ENCODE results near the gene PSTPIP2.

PSTPIP2 gene

DNA sequence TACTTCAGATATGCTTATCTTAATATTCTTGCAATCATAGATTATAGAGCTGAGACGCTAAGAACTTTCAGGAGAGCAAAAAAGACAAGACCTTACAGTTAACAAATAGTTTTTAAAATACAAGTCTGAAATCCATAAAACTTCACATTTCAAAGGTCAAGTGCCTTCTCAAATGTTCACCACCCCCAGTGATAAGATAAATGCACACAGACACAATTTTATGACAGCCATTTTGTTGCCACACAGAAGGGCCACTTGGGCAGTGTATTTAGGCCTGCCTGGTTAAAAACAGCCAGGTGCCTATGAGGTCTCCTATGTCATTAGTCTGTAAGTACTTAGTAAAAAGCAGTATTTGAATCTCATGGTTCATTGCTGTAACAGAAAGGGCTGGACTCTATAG lies 8.1 kb upstream of the PSTPIP2 start:
- H3K27me3 Mint-ChIP-seq, result no peaks in the 10 kb centered on the region
- H3K4me3 Mint-ChIP-seq, result no peak overlapping the region
- no peak overlapping the region for H3K27ac Mint-ChIP-seq
- H3K4me1 Mint-ChIP-seq (ENCODE audit: low read depth), result no peaks in the 10 kb centered on the region
- no peaks in the 10 kb centered on the region for H3K9me3 Mint-ChIP-seq
- intact Hi-C loops (cut with micrococcal nuclease), result no loop called here
- peaks cover 84% of the 10 kb centered on the region for H3K36me3 Mint-ChIP-seq (ENCODE audit: low read depth)

- H3K4me3 Mint-ChIP-seq, result no peak overlapping the region
- no peaks in the 10 kb centered on the region for H3K4me1 Mint-ChIP-seq (ENCODE audit: low read depth)
- H3K36me3 Mint-ChIP-seq (ENCODE audit: low read depth), result peaks cover 78% of the 10 kb centered on the region
- intact Hi-C loops (cut with micrococcal nuclease), result loop anchor here (10.0 kb wide), 1 partner anchor 415 kb away; no protein-coding TSS in a partner anchor
- no peaks in the 10 kb centered on the region for H3K9me3 Mint-ChIP-seq
- no peak overlapping the region for H3K27ac Mint-ChIP-seq
- H3K27me3 Mint-ChIP-seq, result no peaks in the 10 kb centered on the region
Observed at GRCh38 chr18:46079336-46079735, 7.3 kb upstream of the PSTPIP2 start.

DNA sequence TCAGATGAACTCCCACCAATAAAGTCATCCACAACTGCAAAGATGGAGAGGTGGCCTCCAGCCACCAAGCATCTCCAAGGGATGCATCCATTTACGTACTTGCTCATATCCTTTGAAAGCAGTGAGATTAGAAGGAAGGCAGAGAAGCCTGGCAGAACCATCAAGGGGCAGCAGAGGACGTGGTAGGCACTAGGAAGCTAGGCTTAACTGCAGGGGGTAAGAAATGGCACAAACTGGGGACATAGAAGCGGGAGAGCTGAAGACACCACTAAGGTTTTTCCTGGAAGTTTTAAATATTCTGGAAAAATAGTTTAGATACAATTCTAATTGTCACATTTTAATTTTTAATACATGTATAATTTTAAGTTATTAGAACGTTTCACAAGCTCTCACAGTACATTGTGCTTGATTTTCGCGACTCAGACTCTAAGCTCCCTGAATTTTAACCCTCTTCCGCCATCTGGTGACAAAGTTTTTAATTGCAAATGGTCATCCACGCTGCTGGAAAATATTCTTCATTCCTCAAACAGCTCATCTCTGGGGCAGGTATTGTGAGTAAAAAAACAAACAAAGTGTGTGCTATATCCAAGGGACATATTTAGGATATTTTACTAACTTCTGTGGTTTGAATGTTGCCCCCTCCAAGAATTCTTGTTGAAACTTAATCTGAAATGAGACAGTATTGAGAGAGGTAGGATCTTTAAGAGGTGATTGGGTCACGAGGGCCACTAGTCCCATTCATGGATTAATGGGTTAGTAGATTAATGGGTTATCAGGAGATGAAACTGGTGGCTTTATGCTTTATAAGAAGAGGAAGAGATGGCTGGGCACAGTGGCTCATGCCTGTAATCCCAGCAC lies 1.6 kb upstream of the PSTPIP2 start:
- H3K27ac Mint-ChIP-seq, result peak overlapping the region; percentile 26
- intact Hi-C loops (cut with micrococcal nuclease), result loop anchor here (5.0 to 10.0 kb wide), 4 partner anchors 41 to 409 kb away; no protein-coding TSS in a partner anchor
- no peak overlapping the region for H3K4me3 Mint-ChIP-seq
- no peaks in the 10 kb centered on the region for H3K27me3 Mint-ChIP-seq
- H3K4me1 Mint-ChIP-seq (ENCODE audit: low read depth), result peaks cover 39% of the 10 kb centered on the region
- no peaks in the 10 kb centered on the region for H3K9me3 Mint-ChIP-seq
- H3K36me3 Mint-ChIP-seq (ENCODE audit: low read depth), result peaks cover 48% of the 10 kb centered on the region

- peaks cover 44% of the 10 kb centered on the region for H3K4me1 Mint-ChIP-seq (ENCODE audit: low read depth)
- H3K27me3 Mint-ChIP-seq, result no peaks in the 10 kb centered on the region
- peaks cover 40% of the 10 kb centered on the region for H3K36me3 Mint-ChIP-seq (ENCODE audit: low read depth)
- H3K4me3 Mint-ChIP-seq, result peak overlapping the region; percentile 88
- peak overlapping the region; percentile 85 for H3K27ac Mint-ChIP-seq
- intact Hi-C loops (cut with micrococcal nuclease), result loop anchor here (5.0 to 10.0 kb wide), 4 partner anchors 41 to 408 kb away; no protein-coding TSS in a partner anchor
- no peaks in the 10 kb centered on the region for H3K9me3 Mint-ChIP-seq
Observed at GRCh38 chr18:46072959-46073358, 899 bp upstream of the PSTPIP2 start.

- Mint-ChIP-seq H3K4me1 (ENCODE audit: low read depth) (peaks cover 44% of the 10 kb centered on the region), H3K27me3 (no peaks in the 10 kb centered on the region), H3K9me3 (no peaks in the 10 kb centered on the region), H3K4me3 (peak overlapping the region; percentile 88), H3K27ac (peak overlapping the region; percentile 85), H3K36me3 (ENCODE audit: low read depth) (peaks cover 37% of the 10 kb centered on the region)
- intact Hi-C loops (cut with micrococcal nuclease), result loop anchor here (5.0 to 10.0 kb wide), 4 partner anchors 40 to 408 kb away; no protein-coding TSS in a partner anchor
Observed at GRCh38 chr18:46072376-46072867, 362 bp upstream of the PSTPIP2 start.

DNA sequence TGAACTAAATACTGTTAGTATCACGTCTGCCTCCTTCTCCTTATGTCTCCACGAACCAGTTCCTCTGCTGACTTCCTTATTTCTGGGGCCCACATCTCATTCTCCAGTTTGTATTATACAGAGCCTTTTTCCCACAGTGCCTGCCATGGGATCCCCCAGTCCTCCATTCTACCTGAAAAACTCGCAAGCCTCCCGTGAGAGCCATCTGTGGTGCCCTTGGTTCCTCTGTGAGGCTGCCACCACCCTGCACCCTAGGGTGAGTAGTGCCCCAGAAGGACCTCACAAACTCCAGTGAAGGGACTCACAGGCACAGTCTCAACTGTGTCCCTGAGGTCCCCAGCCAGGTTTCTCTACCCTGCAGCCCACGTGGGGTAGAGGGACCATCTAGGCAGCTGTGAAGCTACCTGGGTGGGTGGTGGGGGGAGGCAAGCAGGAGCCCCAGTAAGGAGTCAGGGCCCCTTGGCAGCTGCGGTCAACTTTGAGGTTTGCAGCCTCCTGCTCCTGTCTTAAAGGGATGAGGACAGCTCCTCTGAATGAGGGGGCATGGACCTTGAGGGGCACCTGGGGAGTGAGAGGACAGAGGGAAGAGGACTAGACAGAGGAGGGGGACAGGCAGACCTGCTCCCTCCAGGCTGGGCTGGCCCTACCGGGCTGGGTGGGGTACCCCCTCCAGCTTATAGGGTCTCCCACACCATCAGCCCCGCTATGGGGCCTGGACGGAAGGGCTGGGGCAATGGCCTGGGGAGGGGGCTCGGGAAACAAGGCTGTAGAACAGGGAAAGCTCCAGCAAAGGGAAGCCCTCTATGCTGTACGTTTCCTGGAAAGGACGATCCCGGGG lies 1.0 kb downstream of the PSTPIP2 start:
- peak overlapping the region; percentile 85 for H3K27ac Mint-ChIP-seq
- peak overlapping the region; percentile 88 for H3K4me3 Mint-ChIP-seq
- H3K9me3 Mint-ChIP-seq, result no peaks in the 10 kb centered on the region
- H3K27me3 Mint-ChIP-seq, result no peaks in the 10 kb centered on the region
- peaks cover 43% of the 10 kb centered on the region for H3K36me3 Mint-ChIP-seq (ENCODE audit: low read depth)
- intact Hi-C loops (cut with micrococcal nuclease), result loop anchor here (5.0 to 10.0 kb wide), 4 partner anchors 39 to 406 kb away; no protein-coding TSS in a partner anchor
- H3K4me1 Mint-ChIP-seq (ENCODE audit: low read depth), result peaks cover 44% of the 10 kb centered on the region

DNA sequence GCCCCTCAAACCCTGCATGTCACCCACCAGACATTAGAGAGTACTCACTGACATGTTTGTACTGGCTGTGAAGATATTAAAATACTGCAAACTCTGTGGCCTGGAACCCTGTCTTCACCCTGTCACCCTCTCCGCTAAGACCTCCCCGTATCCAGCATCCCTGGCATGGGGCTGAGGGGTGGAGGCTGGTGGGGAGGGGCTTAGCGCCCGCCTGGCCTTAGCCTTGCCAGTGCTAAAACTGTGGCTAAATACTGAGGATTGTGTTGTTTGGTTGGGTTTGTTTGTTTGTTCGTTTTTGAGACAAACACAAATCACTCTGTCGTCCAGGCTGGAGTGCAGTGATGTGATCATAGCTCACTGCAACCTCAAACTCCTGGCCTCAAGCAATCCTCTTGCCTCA lies 1.8 kb downstream of the PSTPIP2 start:
- Mint-ChIP-seq H3K27me3 (no peaks in the 10 kb centered on the region), H3K4me1 (ENCODE audit: low read depth) (peaks cover 44% of the 10 kb centered on the region), H3K36me3 (ENCODE audit: low read depth) (peaks cover 35% of the 10 kb centered on the region), H3K9me3 (no peaks in the 10 kb centered on the region), H3K27ac (peak overlapping the region; percentile 85), H3K4me3 (peak overlapping the region; percentile 88)
- intact Hi-C loops (cut with micrococcal nuclease), result loop anchor here (5.0 to 10.0 kb wide), 4 partner anchors 38 to 405 kb away; no protein-coding TSS in a partner anchor

DNA sequence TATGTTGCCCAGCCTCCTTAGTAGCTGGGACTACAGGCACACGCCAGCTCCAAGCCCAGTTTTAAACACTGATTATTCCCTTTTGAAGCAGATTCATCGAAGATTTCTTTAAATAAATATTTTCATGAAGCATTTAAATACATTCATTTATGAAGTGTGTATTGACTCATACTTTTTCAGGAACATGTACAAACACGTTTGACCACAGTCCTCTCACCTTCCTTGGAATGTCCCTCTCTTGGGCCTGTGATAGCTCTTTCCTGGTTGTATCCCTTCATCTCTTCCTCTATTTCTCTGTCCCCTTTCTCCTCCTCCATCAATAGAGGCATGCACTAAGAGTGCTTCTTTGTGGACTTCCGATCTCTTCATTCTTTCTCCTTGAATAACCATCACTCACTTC lies 2.5 kb downstream of the PSTPIP2 start:
- no peaks in the 10 kb centered on the region for H3K9me3 Mint-ChIP-seq
- peak overlapping the region; percentile 88 for H3K4me3 Mint-ChIP-seq
- peaks cover 44% of the 10 kb centered on the region for H3K4me1 Mint-ChIP-seq (ENCODE audit: low read depth)
- H3K36me3 Mint-ChIP-seq (ENCODE audit: low read depth), result peaks cover 32% of the 10 kb centered on the region
- H3K27ac Mint-ChIP-seq, result peak overlapping the region; percentile 85
- H3K27me3 Mint-ChIP-seq, result no peaks in the 10 kb centered on the region
- intact Hi-C loops (cut with micrococcal nuclease), result no loop called here

GRCh38 chr18:46068763-46069162 lies 3.3 kb downstream of the PSTPIP2 start:
- Mint-ChIP-seq H3K27me3 (no peaks in the 10 kb centered on the region), H3K9me3 (no peaks in the 10 kb centered on the region), H3K4me1 (ENCODE audit: low read depth) (peaks cover 47% of the 10 kb centered on the region), H3K4me3 (peak overlapping the region; percentile 32), H3K36me3 (ENCODE audit: low read depth) (peaks cover 32% of the 10 kb centered on the region), H3K27ac (peak overlapping the region; percentile 52)
- intact Hi-C loops (cut with micrococcal nuclease), result no loop called here

- H3K36me3 Mint-ChIP-seq (ENCODE audit: low read depth), result peaks cover 38% of the 10 kb centered on the region
- intact Hi-C loops (cut with micrococcal nuclease), result no loop called here
- no peak overlapping the region for H3K4me3 Mint-ChIP-seq
- H3K9me3 Mint-ChIP-seq, result no peaks in the 10 kb centered on the region
- no peak overlapping the region for H3K27ac Mint-ChIP-seq
- H3K27me3 Mint-ChIP-seq, result no peaks in the 10 kb centered on the region
- H3K4me1 Mint-ChIP-seq (ENCODE audit: low read depth), result peaks cover 43% of the 10 kb centered on the region
Observed at GRCh38 chr18:46067438-46068007, 4.5 kb downstream of the PSTPIP2 start.

DNA sequence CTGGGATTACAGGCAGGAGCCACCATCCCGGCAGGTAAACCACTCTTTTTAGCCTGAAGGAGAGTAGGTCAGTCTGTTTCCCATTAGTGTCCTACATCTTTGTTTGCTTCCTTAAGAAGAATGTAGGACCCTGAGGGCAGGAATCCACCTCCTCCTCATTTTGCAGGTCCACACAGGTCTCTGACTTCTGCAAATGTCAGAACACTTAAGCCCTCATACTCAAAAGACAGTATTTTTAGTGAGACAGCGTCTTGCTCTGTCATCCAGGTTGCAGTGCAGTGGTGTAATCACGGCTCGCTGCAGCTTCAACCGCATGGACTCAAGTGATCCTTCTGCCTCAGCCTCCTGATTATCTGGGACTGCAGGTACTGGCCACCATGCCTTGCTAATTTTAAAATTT lies 9.3 kb downstream of the PSTPIP2 start:
- H3K27me3 Mint-ChIP-seq, result no peaks in the 10 kb centered on the region
- H3K4me1 Mint-ChIP-seq (ENCODE audit: low read depth), result peaks cover 34% of the 10 kb centered on the region
- H3K9me3 Mint-ChIP-seq, result no peaks in the 10 kb centered on the region
- intact Hi-C loops (cut with micrococcal nuclease), result no loop called here
- peaks cover 34% of the 10 kb centered on the region for H3K36me3 Mint-ChIP-seq (ENCODE audit: low read depth)
- no peak overlapping the region for H3K4me3 Mint-ChIP-seq
- no peak overlapping the region for H3K27ac Mint-ChIP-seq

GRCh38 chr18:46061796-46062195 lies 10.3 kb downstream of the PSTPIP2 start:
- Mint-ChIP-seq H3K27ac (peak overlapping the region; percentile 72), H3K9me3 (no peaks in the 10 kb centered on the region), H3K4me1 (ENCODE audit: low read depth) (peaks cover 39% of the 10 kb centered on the region)

DNA sequence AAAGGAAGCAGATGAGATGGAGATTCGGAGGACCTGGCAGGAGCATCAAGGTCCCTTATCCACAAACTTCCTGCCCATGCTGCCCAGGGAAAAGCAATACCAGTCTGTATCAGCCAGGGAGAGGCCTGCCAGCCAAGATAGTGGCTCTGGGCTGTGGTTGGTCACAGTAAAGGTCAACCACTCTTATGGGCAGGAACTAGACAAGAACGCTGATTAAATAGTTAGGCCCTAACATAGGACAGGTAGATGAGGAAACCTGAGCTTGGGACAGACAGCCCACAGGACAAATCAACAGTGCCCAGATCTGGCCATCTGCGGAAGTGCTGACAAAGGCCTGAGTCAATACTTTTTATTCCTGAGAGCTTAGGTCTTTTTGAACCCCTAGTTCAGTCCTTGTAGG lies 10.7 kb downstream of the PSTPIP2 start:
- no peaks in the 10 kb centered on the region for H3K9me3 Mint-ChIP-seq
- H3K36me3 Mint-ChIP-seq (ENCODE audit: low read depth), result peaks cover 41% of the 10 kb centered on the region
- intact Hi-C loops (cut with micrococcal nuclease), result no loop called here
- peaks cover 41% of the 10 kb centered on the region for H3K4me1 Mint-ChIP-seq (ENCODE audit: low read depth)
- no peaks in the 10 kb centered on the region for H3K27me3 Mint-ChIP-seq
- H3K27ac Mint-ChIP-seq, result peak overlapping the region; percentile 72
- no peak overlapping the region for H3K4me3 Mint-ChIP-seq

More at GRCh38 chr18:46061796-46062195, 10.3 kb downstream of the PSTPIP2 start:
- no peak overlapping the region for H3K4me3 Mint-ChIP-seq
- intact Hi-C loops (cut with micrococcal nuclease), result no loop called here
- no peaks in the 10 kb centered on the region for H3K27me3 Mint-ChIP-seq
- peaks cover 41% of the 10 kb centered on the region for H3K36me3 Mint-ChIP-seq (ENCODE audit: low read depth)
